RPMI8226 (cell line): ENCODE results near the gene PDCD1LG2.
"Not testable (repeated sequence)": the region's sequence is repeated elsewhere in the genome, so short reads cannot be mapped to it uniquely, and the experiment has no call there.

Experiments used
- DNase-seq: peaks from one replicate; pipeline ENCODE4 v3.0.0-alpha.2; 2015

Gene PDCD1LG2

GRCh38 chr9:5510360-5510931 is at the start of gene PDCD1LG2:
PDCD1LG2 (plus strand) TSS chr9:5510531; CDS start chr9:5522547, 12,016 bp downstream.
- peak; percentile 23 for DNase-seq

- not testable (repeated sequence) for DNase-seq
Observed at GRCh38 chr9:5464831-5465330, 45.5 kb upstream of the PDCD1LG2 start.

- DNase-seq = no peak
Observed at GRCh38 chr9:5466005-5466404, 44.3 kb upstream of the PDCD1LG2 start.

- no peak for DNase-seq
Observed at GRCh38 chr9:5466766-5467165, 43.6 kb upstream of the PDCD1LG2 start.

- DNase-seq = no peak
Observed at GRCh38 chr9:5468850-5469249, 41.5 kb upstream of the PDCD1LG2 start.

- DNase-seq = no peak
Observed at GRCh38 chr9:5470122-5470521, 40.2 kb upstream of the PDCD1LG2 start.

GRCh38 chr9:5470816-5471215 is 39.5 kb upstream of the PDCD1LG2 start:
- DNase-seq = no peak

- DNase-seq = not testable (repeated sequence)
Observed at GRCh38 chr9:5475611-5476010, 34.7 kb upstream of the PDCD1LG2 start.

GRCh38 chr9:5478206-5478605 is 32.1 kb upstream of the PDCD1LG2 start:
- DNase-seq = no peak

GRCh38 chr9:5479994-5480694 is 30.2 kb upstream of the PDCD1LG2 start:
- DNase-seq = no peak

GRCh38 chr9:5480919-5481318 is 29.4 kb upstream of the PDCD1LG2 start:
- DNase-seq = no peak

GRCh38 chr9:5481322-5482040 is 28.9 kb upstream of the PDCD1LG2 start:
- DNase-seq = no peak

- no peak for DNase-seq
Observed at GRCh38 chr9:5482194-5482593, 28.1 kb upstream of the PDCD1LG2 start.

GRCh38 chr9:5483306-5483705 is 27.0 kb upstream of the PDCD1LG2 start:
- no peak for DNase-seq

GRCh38 chr9:5485378-5486085 is 24.8 kb upstream of the PDCD1LG2 start:
- no peak for DNase-seq

- DNase-seq = no peak
Observed at GRCh38 chr9:5486988-5487387, 23.3 kb upstream of the PDCD1LG2 start.

GRCh38 chr9:5488221-5489008 is 21.9 kb upstream of the PDCD1LG2 start:
- DNase-seq = no peak

GRCh38 chr9:5489630-5490490 is 20.5 kb upstream of the PDCD1LG2 start:
- no peak for DNase-seq

GRCh38 chr9:5492965-5493678 is 17.2 kb upstream of the PDCD1LG2 start:
- peak; percentile 43 for DNase-seq

GRCh38 chr9:5493679-5494511 is 16.4 kb upstream of the PDCD1LG2 start:
- peak; percentile 90 for DNase-seq
